Trophoblast cell (in vitro differentiated cells and primary cell): ENCODE data around the gene SLC31A2.

ENCODE experiments used
- DNase-seq, 2 donors: peaks; one replicate each; pipeline ENCODE4 v3.0.0-alpha.2; 2016
- H2AFZ ChIP-seq: 2 replicates; pipeline ENCODE4 v1.6.1; 2013; ENCODE audit warnings: low read length, moderate library complexity, mild to moderate bottlenecking; ENCODE audit not compliant: insufficient read depth, poor library complexity
- H2AK5ac ChIP-seq: 2 replicates; pipeline ENCODE4 v1.6.1; 2013; ENCODE audit warnings: mild to moderate bottlenecking, low read length
- H2BK120ac ChIP-seq: 2 replicates; pipeline ENCODE4 v1.6.1; 2013; ENCODE audit warnings: low read length, mild to moderate bottlenecking, moderate library complexity; ENCODE audit not compliant: insufficient read depth, poor library complexity
- H2BK12ac ChIP-seq: 2 replicates; pipeline ENCODE4 v1.6.1; 2013; ENCODE audit warnings: mild to moderate bottlenecking, low read length, moderate library complexity
- H2BK5ac ChIP-seq: 2 replicates; pipeline ENCODE4 v1.6.1; 2013; ENCODE audit warnings: low read length, low read depth, moderate library complexity, mild to moderate bottlenecking; ENCODE audit not compliant: poor library complexity
- H3K14ac ChIP-seq: 2 replicates; pipeline ENCODE4 v1.6.1; 2013; ENCODE audit warnings: mild to moderate bottlenecking, low read length
- H3K18ac ChIP-seq: 2 replicates; pipeline ENCODE4 v1.6.1; 2013; ENCODE audit warnings: mild to moderate bottlenecking, low read length
- H3K23ac ChIP-seq: 2 replicates; pipeline ENCODE4 v1.6.1; 2013; ENCODE audit warnings: low read length
- H3K27ac ChIP-seq: 2 replicates; pipeline ENCODE4 v1.5.1; 2013; ENCODE audit warnings: low read depth, mild to moderate bottlenecking, inconsistent platforms, low read length, moderate library complexity
- H3K27me3 ChIP-seq: 2 replicates; pipeline ENCODE4 v1.6.1; 2013; ENCODE audit warnings: inconsistent platforms, mild to moderate bottlenecking, low read length, moderate library complexity; ENCODE audit not compliant: insufficient read depth
- H3K36me3 ChIP-seq, 2 experiments: 1 replicate in 1 of 2; 2 replicates in 1 of 2; pipeline ENCODE4 v1.6.1; 2013; ENCODE audit warnings: low read length in 2 of 2, mild to moderate bottlenecking in 2 of 2, moderate library complexity in 1 of 2; ENCODE audit not compliant: insufficient read depth in 2 of 2, control insufficient read depth in 1 of 2
- H3K4ac ChIP-seq: 2 replicates; pipeline ENCODE4 v1.6.1; 2013; ENCODE audit warnings: low read depth, mild to moderate bottlenecking, low read length, moderate library complexity
- H3K4me1 ChIP-seq, 2 experiments: 1 replicate in 1 of 2; 2 replicates in 1 of 2; pipeline ENCODE4 v1.6.1; 2013; ENCODE audit warnings: low read length in 2 of 2, mild to moderate bottlenecking in 2 of 2, moderate library complexity in 1 of 2; ENCODE audit not compliant: insufficient read depth in 2 of 2, control insufficient read depth in 1 of 2
- H3K4me2 ChIP-seq: 2 replicates; pipeline ENCODE4 v1.6.1; 2013; ENCODE audit warnings: inconsistent platforms, mild to moderate bottlenecking, low read length, moderate library complexity
- H3K4me3 ChIP-seq: 2 replicates; pipeline ENCODE4 v1.5.1; 2013; ENCODE audit warnings: mild to moderate bottlenecking, low read depth, low read length, inconsistent platforms
- H3K79me1 ChIP-seq: one replicate; pipeline ENCODE4 v1.6.1; 2013; ENCODE audit warnings: low read length
- H3K79me2 ChIP-seq: 2 replicates; pipeline ENCODE4 v1.6.1; 2013; ENCODE audit warnings: low read length, mild to moderate bottlenecking; ENCODE audit not compliant: control insufficient read depth, insufficient read depth, poor library complexity
- H3K9ac ChIP-seq: 2 replicates; pipeline ENCODE4 v1.6.1; 2013; ENCODE audit warnings: mild to moderate bottlenecking, low read length
- H3K9me3 ChIP-seq: 2 replicates; pipeline ENCODE4 v1.6.1; 2013; ENCODE audit warnings: low read depth, mild to moderate bottlenecking, control low read depth, inconsistent platforms, low read length; ENCODE audit not compliant: insufficient read depth
- H4K12ac ChIP-seq: 2 replicates; pipeline ENCODE4 v1.6.1; 2013; ENCODE audit warnings: low read depth, mild to moderate bottlenecking, low read length, moderate library complexity
- H4K8ac ChIP-seq: 2 replicates; pipeline ENCODE4 v1.6.1; 2013; ENCODE audit warnings: low read depth, mild to moderate bottlenecking, low read length, moderate library complexity
- H4K91ac ChIP-seq: one replicate; pipeline ENCODE4 v1.6.1; 2013; ENCODE audit warnings: low read depth, mild to moderate bottlenecking, low read length, moderate library complexity
- WGBS: extraction: QIAGEN DNeasy Blood & Tissue Kit; methylation state at CpG from one replicate; pipeline ENCODE4 v1.1.7; 2013; ENCODE audit warnings: missing lambda C conversion rate; ENCODE audit not compliant: insufficient read length, insufficient coverage; ENCODE audit errors: extremely low coverage; 5-methylcytosine and 5-hydroxymethylcytosine counted together

The SLC31A2 gene

DNA sequence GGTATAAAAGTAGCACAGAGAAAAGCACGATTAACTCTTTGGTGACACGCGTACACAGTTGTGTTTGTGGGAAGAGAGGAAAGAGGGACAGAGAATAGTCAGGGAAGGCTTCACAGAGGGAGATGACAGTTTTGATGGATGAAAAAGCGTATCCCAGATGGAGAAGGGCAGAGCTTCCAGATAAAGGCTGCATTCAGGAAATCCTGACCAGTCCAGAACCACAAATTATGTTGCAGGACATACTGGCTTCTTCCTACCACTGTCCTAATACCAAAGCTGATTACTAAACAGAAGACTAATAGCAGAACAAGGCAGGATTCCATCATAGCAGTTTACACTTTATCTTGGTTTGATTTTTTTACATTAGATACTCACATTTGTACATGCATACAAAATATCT lies 34.5 kb downstream of the SLC31A2 start:
- Histone ChIP-seq H3K9ac (no peak overlapping the region), H2BK12ac (no peak overlapping the region), H3K23ac (no peak overlapping the region), H3K4ac (no peak overlapping the region), H2BK120ac (no peak overlapping the region), H3K27me3 (no peaks in the 10 kb centered on the region), H3K4me1 (peaks cover 2 to 3% of the 10 kb centered on the region in 2 experiments), H3K27ac (no peak overlapping the region), H4K8ac (no peak overlapping the region), H2AK5ac (no peak overlapping the region), H3K9me3 (no peaks in the 10 kb centered on the region), H2BK5ac (no peak overlapping the region), H4K12ac (no peak overlapping the region), H3K4me3 (no peak overlapping the region), H2AFZ (no peak overlapping the region), H3K18ac (no peak overlapping the region), H3K4me2 (no peak overlapping the region), H4K91ac (no peak overlapping the region), H3K79me1 (no peaks in the 10 kb centered on the region), H3K36me3 (peaks cover 5 to 41% of the 10 kb centered on the region in 2 experiments), H3K79me2 (no peaks in the 10 kb centered on the region), H3K14ac (no peak overlapping the region)
- no CpG with 5 or more reads among the region's 4 CpGs for WGBS
- no peak for DNase-seq

DNA sequence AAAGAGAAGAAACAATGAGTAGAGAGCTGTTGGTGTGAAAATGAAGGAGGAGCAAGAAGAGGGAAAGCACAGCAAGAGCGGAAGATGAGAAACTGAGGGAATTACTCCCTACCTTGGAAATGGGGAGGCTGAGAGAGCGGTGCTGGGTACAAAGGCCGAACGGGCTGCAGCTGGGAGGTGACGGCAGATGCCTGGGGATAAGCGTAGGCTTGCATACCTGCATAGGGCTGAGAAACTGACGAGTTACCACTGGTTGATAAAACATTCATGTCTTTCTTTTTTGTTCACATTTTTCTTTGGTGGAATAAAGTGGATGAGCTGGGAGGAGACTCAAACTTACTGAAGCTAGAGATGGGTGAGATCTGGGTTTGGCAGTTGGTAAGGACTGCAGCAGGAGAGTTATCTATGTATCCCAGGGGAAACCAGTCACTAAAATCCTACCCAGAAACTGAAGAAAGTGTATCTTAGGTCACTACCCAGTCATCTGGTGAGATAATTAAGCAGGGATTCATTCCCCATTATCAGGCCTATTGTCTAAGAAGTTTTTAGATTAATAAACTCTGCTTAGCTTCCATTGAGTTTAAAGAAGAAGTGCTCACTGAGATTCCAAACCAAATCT lies 35.4 kb downstream of the SLC31A2 start:
- Histone ChIP-seq H2AK5ac (no peak overlapping the region), H3K23ac (no peak overlapping the region), H3K36me3 (peaks cover 5 to 43% of the 10 kb centered on the region in 2 experiments), H2BK120ac (no peak overlapping the region), H3K4ac (no peak overlapping the region), H3K9me3 (no peaks in the 10 kb centered on the region), H4K12ac (no peak overlapping the region), H2AFZ (no peak overlapping the region), H2BK12ac (no peak overlapping the region), H3K9ac (no peak overlapping the region), H3K4me2 (no peak overlapping the region), H3K79me1 (no peaks in the 10 kb centered on the region), H3K4me1 (peaks cover 2 to 3% of the 10 kb centered on the region in 2 experiments), H4K91ac (no peak overlapping the region), H3K4me3 (no peak overlapping the region), H3K27me3 (no peaks in the 10 kb centered on the region), H3K27ac (no peak overlapping the region), H2BK5ac (no peak overlapping the region), H3K79me2 (no peaks in the 10 kb centered on the region), H3K14ac (no peak overlapping the region), H3K18ac (no peak overlapping the region), H4K8ac (no peak overlapping the region)
- no CpG with 5 or more reads among the region's 7 CpGs for WGBS
- DNase-seq: no peak

DNA sequence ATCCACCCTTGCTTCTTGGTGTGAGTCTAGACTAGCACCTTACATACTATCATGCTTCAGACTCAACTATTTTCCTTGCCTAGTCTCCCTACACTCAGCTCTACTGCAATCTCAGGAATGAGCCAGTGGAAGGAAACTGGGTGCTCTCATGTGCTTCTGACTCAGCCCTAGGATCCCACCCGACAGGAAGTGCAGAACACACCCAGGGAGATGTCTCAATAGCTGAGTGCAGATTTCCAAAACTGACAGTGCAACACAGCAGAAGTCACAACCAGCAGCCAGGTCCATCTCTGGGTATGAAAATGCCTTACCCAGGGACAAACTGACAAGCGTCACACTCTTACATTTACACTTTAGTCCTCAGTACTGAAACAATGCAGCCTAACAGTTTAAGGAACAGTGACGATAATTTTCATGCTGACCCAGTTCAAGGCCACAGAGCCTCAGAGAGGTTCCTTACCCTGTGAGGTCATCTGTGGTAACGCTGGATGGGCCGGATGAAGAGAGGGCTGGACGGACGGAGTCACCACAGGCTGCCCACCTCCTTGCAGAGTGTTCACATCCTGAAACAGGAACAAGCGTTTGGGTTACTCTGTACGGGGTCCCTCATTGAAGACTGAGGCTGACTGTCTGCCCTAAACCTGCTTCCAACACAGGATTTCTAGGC lies 37.3 kb downstream of the SLC31A2 start:
- Histone ChIP-seq H3K18ac (no peak overlapping the region), H3K9me3 (no peaks in the 10 kb centered on the region), H2BK120ac (no peak overlapping the region), H3K27me3 (no peaks in the 10 kb centered on the region), H2AFZ (no peak overlapping the region), H3K27ac (no peak overlapping the region), H3K79me1 (no peaks in the 10 kb centered on the region), H3K4me2 (no peak overlapping the region), H4K91ac (no peak overlapping the region), H2BK12ac (no peak overlapping the region), H3K9ac (peak overlapping the region; percentile 58), H3K14ac (no peak overlapping the region), H4K8ac (no peak overlapping the region), H3K4me1 (peaks cover 2 to 3% of the 10 kb centered on the region in 2 experiments), H3K36me3 (peaks cover 5 to 35% of the 10 kb centered on the region in 2 experiments), H3K4me3 (no peak overlapping the region), H3K79me2 (no peaks in the 10 kb centered on the region), H2BK5ac (no peak overlapping the region), H2AK5ac (no peak overlapping the region), H3K23ac (no peak overlapping the region), H4K12ac (no peak overlapping the region), H3K4ac (no peak overlapping the region)
- peak; percentile 57 to 72 for DNase-seq
- WGBS: no CpG with 5 or more reads among the region's 9 CpGs

DNA sequence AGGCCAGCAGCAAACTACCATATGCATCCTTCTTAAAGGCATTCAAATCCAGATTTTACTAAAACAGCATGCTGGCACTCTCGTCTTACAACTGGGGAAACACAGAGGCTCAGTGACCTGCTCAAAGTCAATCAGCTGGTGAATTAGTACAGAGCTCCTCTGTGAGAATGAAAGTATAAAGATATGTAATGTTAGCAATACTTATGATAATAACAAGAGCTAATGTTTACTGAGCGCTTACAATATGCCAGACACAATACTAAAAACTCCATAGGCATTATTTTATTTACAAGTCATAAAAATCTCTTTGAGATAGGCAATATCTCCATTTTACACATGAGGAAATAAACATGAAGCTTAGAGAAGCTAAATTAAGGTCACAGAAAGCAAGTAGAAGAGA lies 41.6 kb downstream of the SLC31A2 start:
- Histone ChIP-seq H3K4ac (no peak overlapping the region), H2BK12ac (no peak overlapping the region), H3K79me1 (no peaks in the 10 kb centered on the region), H2AFZ (no peak overlapping the region), H3K79me2 (no peaks in the 10 kb centered on the region), H3K36me3 (peaks cover 8 to 19% of the 10 kb centered on the region in 2 experiments), H3K14ac (no peak overlapping the region), H3K27me3 (no peaks in the 10 kb centered on the region), H3K18ac (no peak overlapping the region), H2BK120ac (no peak overlapping the region), H2BK5ac (no peak overlapping the region), H2AK5ac (no peak overlapping the region), H4K8ac (no peak overlapping the region), H3K4me2 (no peak overlapping the region), H3K27ac (no peak overlapping the region), H3K4me3 (no peak overlapping the region), H4K91ac (no peak overlapping the region), H3K9me3 (no peaks in the 10 kb centered on the region), H3K4me1 (peaks cover 2 to 3% of the 10 kb centered on the region in 2 experiments), H4K12ac (no peak overlapping the region), H3K23ac (no peak overlapping the region), H3K9ac (no peak overlapping the region)
- WGBS: no CpG with 5 or more reads among the region's 2 CpGs
- DNase-seq: no peak
